ENCODE measurements around the gene TMEM121B.
"Not testable (repeated sequence)": the region's sequence is repeated elsewhere in the genome, so short reads cannot be mapped to it uniquely, and the experiment has no call there.

Gene TMEM121B

DNA sequence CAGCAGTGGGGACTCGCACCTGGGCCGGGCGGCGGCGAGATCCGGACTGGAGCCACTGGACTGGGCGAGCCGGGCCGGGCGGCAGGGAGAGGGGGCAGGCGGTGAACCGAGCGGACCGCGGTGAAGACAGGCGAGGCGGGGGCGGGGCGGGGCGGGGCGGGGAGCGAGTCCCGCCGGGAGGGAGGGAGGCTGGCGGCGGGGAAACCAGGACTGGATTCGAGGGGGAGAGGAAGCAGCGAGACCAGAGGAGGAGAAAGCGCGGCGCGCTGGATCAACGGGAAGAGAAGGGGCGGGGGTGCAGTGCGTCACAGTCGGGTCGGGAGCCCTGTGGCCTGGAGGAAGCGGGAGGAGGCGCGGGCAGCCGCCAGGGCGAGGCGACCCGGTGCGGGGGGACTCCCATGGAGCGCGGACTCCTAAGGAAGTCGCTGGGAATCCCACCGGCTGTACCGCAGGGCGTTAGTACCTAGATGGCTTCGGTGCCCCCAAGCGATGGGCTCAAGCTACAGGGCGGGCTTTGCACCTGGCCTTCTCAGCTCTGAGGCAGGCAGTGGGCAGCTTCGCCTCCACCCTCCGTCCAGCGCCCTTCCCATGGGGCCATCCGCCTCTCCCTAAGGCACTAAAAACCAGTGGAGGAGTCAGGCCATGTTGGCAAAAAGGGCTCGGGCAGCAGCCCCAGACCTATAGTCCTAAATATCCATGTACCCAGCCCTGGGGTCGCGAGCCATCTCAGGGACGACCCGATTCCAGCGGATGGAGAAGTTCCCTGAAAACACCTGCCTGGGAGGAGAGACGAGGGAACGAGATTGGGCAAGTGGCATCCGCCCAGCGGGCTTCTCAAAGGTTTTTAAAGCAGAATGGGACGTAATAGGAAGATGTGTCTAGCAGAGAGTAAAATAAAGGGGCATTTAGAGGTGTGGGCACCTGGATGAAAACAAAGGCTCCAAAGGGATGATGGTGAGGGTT, at the start of gene TMEM121B:
TSS of gene TMEM121B (minus strand) at position 128 of the 963 bp plus-strand sequence. CDS start 233 bp downstream, outside the sequence.
- no peak for DNase-seq (ENCODE audit: low read depth)

DNA sequence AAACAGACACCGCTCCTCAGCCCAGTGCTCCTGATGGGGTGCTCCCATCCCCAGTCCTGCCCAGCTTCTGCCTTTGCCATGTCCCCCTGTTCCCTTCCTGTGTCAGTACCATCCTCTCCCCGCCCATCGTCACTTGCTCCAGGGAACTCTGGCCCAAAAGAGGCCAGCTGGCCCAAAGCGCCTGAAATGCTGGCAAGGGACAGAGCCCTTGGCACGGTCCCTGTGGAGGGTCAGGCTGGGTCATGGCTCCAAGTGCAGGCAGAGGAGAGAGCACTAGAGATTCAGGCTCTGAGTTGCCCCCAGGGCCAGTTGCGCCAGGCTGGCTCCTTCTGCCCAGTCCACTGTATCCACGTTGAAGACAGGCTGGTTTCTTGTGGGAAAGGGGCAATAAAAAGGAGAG, 46.3 kb upstream of the TMEM121B start:
- DNase-seq (ENCODE audit: low read depth) = no peak

DNA sequence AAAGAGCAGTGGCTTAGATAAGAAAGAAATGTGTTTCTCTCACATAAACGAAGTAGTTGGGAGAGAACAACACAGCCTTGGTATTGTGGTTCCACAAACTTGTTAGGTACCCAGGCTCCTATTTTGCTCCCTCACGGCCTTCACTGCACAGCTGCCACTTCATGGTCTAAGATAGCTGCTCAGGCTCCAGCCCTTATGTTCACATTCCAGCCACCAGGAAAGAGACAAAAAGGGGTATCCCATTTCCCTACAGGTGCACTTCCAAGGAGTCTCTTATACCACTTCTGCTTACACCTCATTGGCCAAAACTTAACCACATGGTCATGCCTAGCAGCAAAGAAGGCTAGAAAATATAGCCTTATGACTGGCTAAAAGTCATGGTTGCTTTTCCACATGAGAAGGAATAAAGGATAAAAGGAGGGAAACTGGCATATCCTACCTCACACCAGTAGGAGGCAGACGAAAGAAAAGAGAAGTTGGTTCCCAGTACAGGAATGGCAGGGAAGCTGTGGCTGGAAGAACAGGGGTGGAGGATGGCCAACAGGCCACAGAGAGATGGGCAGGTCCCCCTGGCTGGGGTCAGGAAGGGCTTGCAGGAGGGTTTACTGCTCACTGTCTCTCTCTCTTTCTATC, 43.3 kb upstream of the TMEM121B start:
- no peak for DNase-seq (ENCODE audit: low read depth)

DNA sequence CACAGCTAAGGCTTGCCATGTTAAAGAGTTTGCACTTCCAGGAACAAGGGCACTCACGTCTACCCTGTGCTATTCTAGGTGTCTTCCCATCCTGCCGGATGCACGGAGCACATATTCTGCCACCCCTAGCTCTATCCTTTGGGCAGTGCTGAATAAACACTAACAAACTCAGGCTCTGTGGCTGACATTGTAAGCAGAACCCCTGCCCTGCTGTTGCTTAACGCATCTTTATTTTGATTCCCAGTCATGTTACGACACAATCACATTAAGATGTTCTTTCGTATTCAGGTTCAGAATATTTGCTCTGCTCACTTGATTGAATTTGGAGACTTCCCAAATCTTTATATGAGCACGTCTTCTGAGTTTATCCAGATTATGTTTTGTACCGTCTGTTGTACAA, 41.6 kb upstream of the TMEM121B start:
- DNase-seq (ENCODE audit: low read depth) = no peak

DNA sequence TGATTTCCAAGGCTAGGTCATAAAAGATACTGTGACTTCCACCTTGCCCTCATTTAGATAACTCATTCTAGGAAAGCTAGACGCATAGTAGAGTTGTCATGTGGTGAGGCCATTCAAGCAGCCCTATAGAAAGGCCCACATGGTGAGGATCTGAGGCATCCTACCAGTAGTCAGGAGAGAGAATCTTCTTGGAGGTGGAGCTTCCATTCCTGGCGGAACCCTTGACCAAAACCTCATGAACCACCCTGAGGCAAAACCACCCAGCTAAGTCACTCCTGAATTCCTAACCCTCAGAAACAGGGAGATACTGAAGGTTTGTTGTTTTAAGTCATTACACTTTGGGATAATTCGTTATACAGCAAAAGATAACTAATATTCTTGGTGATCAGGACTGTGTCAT, 40.8 kb upstream of the TMEM121B start:
- DNase-seq (ENCODE audit: low read depth) = no peak

DNA sequence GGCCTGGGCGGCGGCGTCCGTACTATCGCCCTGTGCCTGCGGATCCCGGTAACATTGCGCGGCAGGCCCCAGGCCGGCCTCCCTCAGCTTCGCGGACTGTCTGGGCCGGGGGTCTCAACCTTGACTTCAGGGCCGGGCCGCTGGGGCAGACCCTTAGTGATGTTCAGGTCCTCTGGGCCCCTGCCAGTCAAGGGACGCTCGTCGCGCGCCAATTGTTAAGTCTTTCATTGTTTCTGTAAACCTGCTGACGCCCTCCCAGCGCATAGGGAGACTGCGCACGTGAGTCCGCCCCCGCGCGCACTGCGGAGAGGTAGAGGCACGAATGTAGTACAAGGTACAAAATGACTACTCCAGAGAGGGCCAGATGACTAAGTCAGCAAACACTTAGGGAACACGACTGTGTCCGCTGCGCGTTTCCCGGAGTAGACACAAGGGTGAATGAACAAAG, 38.4 kb upstream of the TMEM121B start:
- DNase-seq (ENCODE audit: low read depth) = no peak

DNA sequence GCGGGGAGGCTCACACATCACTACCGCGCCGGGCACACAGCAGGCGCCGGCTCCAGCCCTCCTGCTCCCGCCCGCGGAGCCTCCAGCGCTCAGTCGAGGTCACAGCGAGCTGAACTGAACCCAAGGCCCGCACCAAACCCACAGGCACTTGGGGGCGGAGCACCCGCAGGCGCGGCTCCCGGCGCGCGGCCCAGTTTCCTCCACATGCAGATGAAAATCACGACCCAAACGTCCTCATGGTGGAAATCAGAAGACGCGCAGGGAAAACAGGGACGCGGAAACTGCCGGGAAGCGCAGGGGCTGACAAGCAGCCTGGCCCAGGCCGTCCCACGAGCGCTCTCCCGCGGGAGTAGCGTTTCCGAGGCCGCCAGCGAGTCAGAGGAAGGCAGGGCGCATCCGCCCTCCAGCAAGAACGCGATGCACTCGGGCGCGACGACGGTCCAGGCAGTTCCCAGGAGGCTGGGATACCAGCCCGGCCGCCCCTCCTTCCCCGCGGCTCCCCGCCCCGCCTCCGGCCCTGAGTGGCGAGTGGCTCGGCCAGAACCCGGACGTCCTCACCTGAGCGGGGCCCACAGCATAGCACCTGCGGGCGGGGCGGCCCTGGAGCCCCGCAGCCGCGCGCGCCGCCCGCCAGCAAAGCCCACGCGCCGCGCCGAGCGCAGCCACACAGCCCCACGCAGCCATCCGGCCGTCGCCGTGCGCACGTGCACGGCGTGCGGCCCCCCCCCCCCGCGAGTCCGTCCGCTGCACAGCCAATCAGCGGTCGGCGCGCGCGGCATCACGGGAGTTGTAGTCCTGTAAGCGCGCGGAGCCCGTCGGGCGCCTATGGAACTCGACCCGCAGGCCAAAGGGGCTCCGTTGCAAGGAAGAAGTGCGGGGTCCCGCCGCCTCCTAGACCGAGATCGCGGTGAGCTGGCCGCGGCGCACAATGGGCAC, 37.7 kb upstream of the TMEM121B start, which contains the start of gene HDHD5:
TSS of gene HDHD5 (minus strand) at position 710 of the 936 bp plus-strand sequence. CDS start at position 684, 26 bp downstream.
- DNase-seq (ENCODE audit: low read depth) = peak; percentile 57

DNA sequence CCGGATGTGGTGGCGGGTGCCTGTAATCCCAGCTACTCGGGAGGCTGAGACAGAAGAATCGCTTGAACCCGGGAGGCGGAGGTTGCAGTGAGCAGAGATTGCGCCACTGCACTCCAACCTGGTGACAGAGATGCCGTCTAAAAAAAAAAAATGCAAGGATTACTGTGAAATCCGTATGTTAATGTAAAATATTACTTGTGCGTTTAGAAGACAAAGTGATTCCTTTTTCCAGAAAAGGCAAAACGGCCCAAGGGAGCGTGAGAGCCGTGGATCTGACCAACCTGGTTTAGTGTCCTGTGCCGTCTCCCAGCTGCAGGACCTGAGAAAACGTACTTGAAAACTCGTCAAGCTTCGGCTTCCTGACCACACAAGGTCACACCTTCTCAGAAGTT, 37.0 kb upstream of the TMEM121B start:
- DNase-seq (ENCODE audit: low read depth) = no peak

DNA sequence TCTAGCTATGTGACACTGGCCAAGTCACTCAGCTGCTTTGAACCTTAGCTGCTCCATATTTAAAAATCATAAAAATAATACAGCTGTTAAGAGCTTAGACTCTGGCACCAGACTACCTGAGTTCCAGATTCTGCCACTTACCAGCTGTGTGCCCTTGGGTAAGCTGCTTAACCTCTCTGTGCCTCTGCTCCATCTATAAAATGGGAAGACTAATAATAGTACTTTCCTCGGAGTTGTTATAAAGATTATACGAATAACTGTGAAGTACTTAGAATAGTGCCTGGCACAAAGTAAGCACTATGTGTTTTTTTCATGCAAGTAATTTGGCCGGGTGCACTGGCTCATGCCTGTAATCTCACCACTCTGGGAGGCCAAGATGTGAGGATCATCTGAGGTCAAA, 36.6 kb upstream of the TMEM121B start:
- DNase-seq (ENCODE audit: low read depth) = no peak

DNA sequence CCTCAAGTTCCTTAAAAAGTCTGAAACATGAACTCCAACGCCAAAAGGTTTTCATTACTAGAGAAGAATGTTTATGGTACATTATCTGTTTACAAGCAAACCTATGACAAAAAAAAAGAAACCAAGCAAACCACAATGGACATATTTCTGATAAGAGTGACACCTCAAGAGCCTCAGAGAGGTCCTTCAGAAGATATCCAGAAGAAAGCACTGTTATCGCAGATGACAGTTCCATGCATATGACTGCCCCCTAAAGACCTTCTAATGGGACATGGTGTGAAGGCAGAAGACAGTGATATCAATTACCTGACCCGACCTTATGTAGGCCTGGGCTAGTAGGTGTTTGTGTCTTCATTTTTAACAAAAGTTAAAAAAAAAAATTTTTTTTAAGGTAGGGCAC, 34.8 kb upstream of the TMEM121B start:
- DNase-seq (ENCODE audit: low read depth) = no peak

DNA sequence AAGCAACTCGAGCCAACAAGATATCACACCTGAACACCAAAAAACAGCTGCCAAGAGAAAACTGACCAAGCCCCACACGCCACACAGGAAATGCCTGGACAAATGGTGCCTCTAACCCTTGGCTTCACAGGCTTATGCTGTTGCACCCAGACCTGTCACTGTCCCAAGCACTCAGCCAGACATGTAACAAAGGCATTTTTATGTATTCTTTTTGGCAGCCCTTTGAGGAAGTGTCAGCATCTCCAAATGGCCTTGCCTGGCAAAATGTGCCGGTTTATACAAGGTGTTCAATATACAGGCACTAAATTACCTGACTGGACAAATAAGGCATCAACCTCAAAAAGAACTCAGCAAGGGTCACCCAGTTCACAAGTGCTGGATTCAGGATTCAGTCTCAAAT, 31.8 kb upstream of the TMEM121B start:
- DNase-seq (ENCODE audit: low read depth) = no peak

DNA sequence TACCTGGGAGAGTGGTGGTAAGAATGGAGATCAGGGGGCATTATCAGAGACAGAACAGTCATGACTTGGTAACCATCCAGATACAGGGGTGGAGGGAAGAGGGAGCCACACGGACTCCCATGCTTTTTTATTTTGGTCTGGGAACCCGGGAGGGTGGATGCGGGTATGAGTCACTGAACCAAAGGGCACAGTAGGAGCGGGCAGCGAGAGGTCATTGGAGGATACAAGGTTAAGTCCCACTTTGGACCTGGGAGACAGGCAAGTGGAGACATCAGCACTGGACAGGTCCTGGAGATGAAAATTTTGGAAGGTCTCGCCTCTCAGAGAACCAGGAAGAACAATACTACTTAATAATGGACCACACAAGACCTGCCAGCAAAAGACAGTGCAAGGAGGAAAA, 31.2 kb upstream of the TMEM121B start:
- no peak for DNase-seq (ENCODE audit: low read depth)

DNA sequence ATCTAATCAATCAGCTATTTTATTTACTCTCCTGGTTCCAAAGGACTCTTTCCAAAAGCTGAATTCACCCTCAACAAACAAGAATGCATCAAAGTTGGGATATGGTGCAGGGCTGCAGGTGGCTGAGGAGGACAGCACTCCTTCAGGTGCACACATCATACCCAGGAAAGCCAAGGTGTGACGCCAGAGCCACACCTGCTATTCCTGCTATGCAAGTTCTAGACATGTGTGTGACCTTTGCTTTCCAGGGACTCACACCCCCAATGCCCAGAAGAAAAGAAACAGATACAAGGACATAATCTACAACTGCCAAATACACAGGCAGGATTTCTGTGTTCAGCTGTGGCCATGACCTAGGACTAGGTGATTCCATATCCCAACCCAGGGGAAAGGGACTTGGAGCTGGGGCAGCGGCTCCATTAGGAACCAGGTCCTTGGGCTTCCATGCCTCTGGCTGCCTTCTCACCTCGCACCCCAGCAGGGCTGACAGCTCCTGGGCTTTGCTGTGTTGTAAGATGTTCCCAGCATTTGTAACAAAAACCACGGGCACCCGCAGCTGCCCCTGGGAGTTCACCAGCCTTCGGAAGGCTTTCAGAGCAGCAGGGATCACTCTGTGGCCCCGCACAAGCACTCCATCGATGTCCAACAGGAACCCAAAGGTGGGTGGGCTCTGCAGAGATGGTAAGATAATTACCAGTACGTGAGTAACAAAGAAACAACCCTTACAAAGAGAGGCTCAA, 28.1 kb upstream of the TMEM121B start:
- DNase-seq (ENCODE audit: low read depth) = no peak

DNA sequence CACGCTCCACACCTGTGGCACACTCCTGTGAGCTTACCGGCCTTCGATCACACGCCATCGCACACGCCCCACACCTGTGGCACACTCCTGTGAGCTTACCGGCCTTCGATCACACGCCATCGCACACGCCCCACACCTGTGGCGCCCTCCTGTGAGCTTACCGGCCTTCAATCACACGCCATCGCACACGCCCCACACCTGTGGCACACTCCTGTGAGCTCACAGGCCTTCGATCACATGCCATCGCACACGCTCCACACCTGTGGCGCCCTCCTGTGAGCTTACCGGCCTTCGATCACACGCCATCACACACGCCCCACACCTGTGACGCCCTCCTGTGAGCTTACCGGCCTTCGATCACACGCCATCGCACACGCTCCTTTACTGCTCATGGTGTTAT, 26.3 kb upstream of the TMEM121B start:
- DNase-seq (ENCODE audit: low read depth) = not testable (repeated sequence)

DNA sequence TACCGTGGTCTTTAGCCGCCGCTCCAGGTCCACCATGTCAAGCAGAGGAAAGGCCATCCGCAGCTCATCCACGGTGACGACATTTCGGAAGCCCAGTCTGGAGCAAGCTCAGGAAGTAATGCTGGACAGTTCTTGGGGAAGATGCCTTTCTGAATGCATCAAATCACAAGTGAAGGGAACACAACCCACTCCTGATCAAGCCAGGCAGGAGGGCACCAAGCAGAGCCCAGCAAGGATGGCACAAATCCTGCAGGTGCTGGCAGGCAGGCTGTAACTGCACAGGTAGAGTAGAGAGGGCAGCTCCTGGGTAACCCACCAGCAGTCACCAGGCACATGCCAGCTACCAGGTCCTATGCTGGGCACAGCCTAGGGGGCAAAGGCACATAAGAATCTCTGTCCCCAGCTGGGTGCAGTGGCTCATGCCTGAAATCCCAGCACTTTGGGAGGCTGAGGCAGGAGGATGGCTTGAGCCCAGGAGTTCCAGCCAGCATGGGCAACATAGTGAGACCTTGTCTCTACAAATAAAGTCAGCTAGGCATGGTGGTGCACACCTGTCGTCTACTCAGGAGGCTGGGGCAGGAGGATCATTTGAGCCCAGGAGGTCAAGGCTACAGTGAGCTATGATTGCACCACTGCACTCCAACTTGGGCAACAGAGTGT, 24.0 kb upstream of the TMEM121B start:
- no peak for DNase-seq (ENCODE audit: low read depth)

DNA sequence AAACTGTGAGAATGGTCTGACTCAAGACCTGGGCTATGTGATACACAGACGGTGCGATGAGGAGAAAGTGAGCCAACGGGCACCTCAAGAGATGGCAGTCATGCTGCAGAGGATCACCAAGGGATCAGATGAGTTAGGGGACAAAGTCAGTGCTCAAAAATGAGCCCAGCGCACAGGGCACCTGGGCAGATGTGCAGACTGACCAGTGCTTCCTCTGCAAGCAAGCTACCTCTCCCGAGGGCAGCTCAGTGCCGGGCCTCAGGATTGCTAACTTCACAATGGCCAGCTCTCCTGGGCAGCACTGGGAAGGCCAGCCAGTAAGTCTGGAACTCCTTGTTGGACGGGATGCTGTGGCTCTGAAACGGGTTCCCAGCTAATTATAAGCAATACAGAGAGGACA, 22.7 kb upstream of the TMEM121B start:
- DNase-seq (ENCODE audit: low read depth) = no peak

DNA sequence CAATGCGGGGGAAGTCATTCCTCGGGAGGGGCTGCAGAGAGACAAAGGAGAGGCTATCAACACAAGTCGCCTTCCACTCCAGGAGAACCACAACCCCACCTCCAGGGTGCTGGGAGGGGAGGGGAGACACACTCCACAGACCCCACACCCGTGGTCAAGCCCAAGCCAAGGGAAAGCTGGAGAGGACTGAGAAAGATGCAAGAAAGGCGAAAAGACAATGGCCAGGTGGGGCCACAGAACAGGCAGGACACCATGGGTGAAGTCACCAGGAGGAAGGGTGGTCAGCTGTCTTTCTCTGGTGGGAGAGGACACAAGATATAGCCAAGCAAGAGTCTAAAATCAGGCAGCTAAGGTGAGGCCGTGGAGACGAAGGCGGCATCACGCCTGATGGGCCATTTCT, 21.9 kb upstream of the TMEM121B start:
- DNase-seq (ENCODE audit: low read depth) = no peak

DNA sequence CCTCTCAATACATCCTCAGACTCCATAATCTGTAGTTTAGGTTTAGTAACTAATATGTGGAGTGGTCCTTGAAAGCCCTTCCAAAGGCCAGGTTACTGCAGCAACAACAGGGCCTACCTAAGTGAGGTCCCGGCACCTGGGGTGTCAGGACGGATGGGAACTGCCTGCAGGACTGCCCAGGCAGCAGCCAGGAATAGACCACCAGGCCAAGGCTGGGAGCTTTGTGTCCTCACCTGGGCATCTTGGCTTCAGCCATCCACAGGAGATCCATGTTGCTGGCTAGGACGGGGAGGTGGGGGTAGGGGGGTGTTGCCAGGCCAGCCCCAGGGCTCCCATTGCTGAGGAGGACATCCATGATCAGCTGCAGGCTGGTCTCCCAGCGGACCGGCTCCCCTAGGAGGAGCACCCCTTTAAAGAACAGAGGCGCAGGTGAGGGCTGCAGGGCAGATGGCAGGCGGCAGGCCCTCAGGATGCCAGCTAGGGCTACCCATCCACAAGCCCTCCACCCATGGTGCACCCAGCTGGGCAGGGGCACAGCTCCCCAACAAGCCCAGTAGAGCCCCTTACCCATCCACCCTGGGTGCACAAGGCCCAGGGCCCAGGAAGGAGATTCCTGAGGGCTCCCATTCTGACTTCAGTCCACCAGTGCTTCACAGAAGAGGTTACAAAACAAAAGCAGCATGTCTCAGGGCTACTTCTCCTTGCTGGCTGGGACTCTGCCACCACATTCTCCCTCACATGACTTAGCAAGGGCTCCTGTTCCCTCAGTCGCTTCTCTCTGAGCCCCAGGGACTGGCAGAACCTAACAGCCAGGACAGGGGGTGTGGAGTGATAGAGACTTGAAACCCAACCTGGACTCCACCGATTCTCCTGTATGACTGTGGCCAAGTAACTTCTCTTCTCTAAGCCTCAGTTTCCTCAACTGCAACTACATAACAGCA, 19.9 kb upstream of the TMEM121B start:
- no peak for DNase-seq (ENCODE audit: low read depth)

DNA sequence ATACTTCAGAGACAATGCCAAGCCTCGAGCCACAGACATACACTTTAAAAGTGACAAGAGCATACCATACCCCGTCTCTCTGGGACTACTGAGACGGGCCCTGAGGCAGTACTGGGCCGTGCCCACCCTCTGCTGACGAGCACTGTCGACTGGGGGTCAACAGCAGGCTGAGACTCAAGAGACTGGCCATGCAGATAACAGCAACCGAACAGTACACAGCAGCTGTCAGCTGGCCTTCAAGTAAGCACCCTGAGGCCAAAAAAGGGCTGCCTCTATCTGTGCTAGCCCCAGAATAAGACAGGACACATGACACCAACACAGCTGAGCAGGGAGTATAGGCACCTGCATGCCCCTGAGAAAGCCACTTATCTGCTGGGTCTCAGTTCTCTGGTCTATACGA, 18.9 kb upstream of the TMEM121B start:
- DNase-seq (ENCODE audit: low read depth) = no peak

DNA sequence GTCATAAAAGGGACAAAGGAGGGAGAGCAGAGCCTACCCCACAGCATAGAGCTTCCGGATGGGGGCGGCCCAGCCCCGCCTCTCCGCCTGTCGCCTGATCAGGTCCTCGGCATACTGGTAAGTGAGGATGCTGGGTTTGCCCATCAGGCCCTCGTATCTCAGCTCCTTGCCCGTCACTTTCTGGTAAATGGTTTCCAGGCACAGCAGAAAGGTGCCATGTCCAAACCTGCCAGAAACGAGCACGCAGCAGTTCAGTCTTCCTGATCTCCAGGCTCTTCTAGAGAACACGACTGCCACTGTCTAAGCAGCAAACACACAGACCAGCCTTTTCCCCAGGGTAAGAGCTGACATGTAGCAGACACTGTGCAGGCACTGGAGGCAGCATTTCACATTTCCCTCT, 17.4 kb upstream of the TMEM121B start:
- no peak for DNase-seq (ENCODE audit: low read depth)
